SK-N-SH treated with all-trans-retinoic acid at 6 μM for 48 hours (cell line): ENCODE data around the gene HNRNPR.
"Not testable (repeated sequence)": the region's sequence is repeated elsewhere in the genome, so short reads cannot be mapped to it uniquely, and the experiment has no call there.

Source experiments
- ATAC-seq: fragments of 200-7000 bp; cut with Tn5 transposase; 3 replicates; pipeline ENCODE4 v1.9.1; 2020; ENCODE audit warnings: mild to moderate bottlenecking, moderate library complexity
- CREB5 ChIP-seq: fragments of 250-450 bp; sonication (Bioruptor Pico); IDR thresholded peaks from 2 replicates; pipeline ENCODE4 v1.5.1; 2020; ENCODE audit warnings: low read depth, mild to moderate bottlenecking, moderate library complexity
- CSRNP3 ChIP-seq: fragments of 250-450 bp; sonication (Bioruptor Pico); IDR thresholded peaks from 2 replicates; pipeline ENCODE4 v1.5.1; 2021; ENCODE audit warnings: mild to moderate bottlenecking, moderate library complexity
- ESRRG ChIP-seq: fragments of 250-450 bp; sonication (Bioruptor Pico); IDR thresholded peaks from 2 replicates; pipeline ENCODE4 v1.6.1; 2021; ENCODE audit warnings: mild to moderate bottlenecking
- PATZ1 ChIP-seq: fragments of 250-450 bp; sonication (Bioruptor Pico); IDR thresholded peaks from 2 replicates; pipeline ENCODE4 v1.8.0; 2020; ENCODE audit warnings: mild to moderate bottlenecking, moderate library complexity, borderline replicate concordance
- POU6F1 ChIP-seq: fragments of 250-450 bp; sonication (Bioruptor Pico); IDR thresholded peaks from 2 replicates; pipeline ENCODE4 v1.8.0; 2021; ENCODE audit warnings: low read depth, mild to moderate bottlenecking, moderate library complexity, borderline replicate concordance
- RARB ChIP-seq: fragments of 250-450 bp; sonication (Bioruptor Pico); IDR thresholded peaks from 2 replicates; pipeline ENCODE4 v1.8.0; 2021; ENCODE audit warnings: mild to moderate bottlenecking, moderate library complexity
- SNAI2 ChIP-seq: fragments of 250-450 bp; sonication (Bioruptor Pico); IDR thresholded peaks from 2 replicates; pipeline ENCODE4 v1.5.0; 2020; ENCODE audit warnings: mild to moderate bottlenecking, moderate library complexity
- TCF4 ChIP-seq: fragments of 250-450 bp; sonication (Bioruptor Pico); IDR thresholded peaks from 2 replicates; pipeline ENCODE4 v1.8.0; 2021; ENCODE audit warnings: mild to moderate bottlenecking, moderate library complexity, borderline replicate concordance
- ZFP30 ChIP-seq: fragments of 450-650 bp; formaldehyde crosslinking; IDR thresholded peaks from 2 replicates; pipeline ENCODE4 v1.5.0; 2022; ENCODE audit warnings: mild to moderate bottlenecking, moderate library complexity
- ZNF565 ChIP-seq: fragments of 450-650 bp; formaldehyde crosslinking; conservative IDR thresholded peaks from 2 replicates; pipeline ENCODE4 v1.5.0; 2020; ENCODE audit warnings: low read depth, mild to moderate bottlenecking, moderate library complexity
- ZNF70 ChIP-seq: fragments of 450-650 bp; formaldehyde crosslinking; IDR thresholded peaks from 2 replicates; pipeline ENCODE4 v1.5.0; 2020; ENCODE audit warnings: mild to moderate bottlenecking, moderate library complexity

HNRNPR gene

GRCh38 chr1:23381233-23381885 lies 37.3 kb upstream of the HNRNPR start (continued):
- TF ChIP-seq ESRRG (CRISPR knock-in tag), result no peak

- ATAC-seq, result no peak
- TF ChIP-seq CREB5, result no peak
These were observed 36.6 kb upstream of the HNRNPR start for GRCh38 chr1:23380719-23381118.

GRCh38 chr1:23380236-23380635 lies 36.2 kb upstream of the HNRNPR start:
- not testable (repeated sequence) for ATAC-seq

- peak; percentile 88 for ATAC-seq
- TF ChIP-seq SNAI2 (CRISPR knock-in tag) (no peak), PATZ1 (no peak), POU6F1 (CRISPR knock-in tag) (no peak), ZNF565 (CRISPR knock-in tag) (no peak), ESRRG (CRISPR knock-in tag) (no peak)
These were observed 33.1 kb upstream of the HNRNPR start for GRCh38 chr1:23376890-23377811.

GRCh38 chr1:23374079-23374735 lies 30.1 kb upstream of the HNRNPR start:
- ATAC-seq, result not testable (repeated sequence)

GRCh38 chr1:23371987-23372880 lies 28.1 kb upstream of the HNRNPR start:
- TF ChIP-seq ZNF70 (CRISPR knock-in tag) (no peak), RARB (CRISPR knock-in tag) (no peak), CREB5 (no peak), TCF4 (no peak), ZFP30 (no peak), CSRNP3 (CRISPR knock-in tag) (no peak), SNAI2 (CRISPR knock-in tag) (no peak)
- ATAC-seq, result no peak
